GM12878 (cell line): ENCODE results near the gene PTPRQ. TPM values are rescaled to one million over a fixed set of nuclear protein-coding genes. Genes with fewer than 3 reads are reported as not detected.

ENCODE experiments used
- ATAC-seq: fragments of 200-7000 bp; cut with Tn5 transposase; 3 replicates; pipeline ENCODE4 v1.9.1; 2020; ENCODE audit warnings: mild to moderate bottlenecking, moderate library complexity
- BruUV-seq: library from RNA; stranded (reverse); fragments of 400-500 nt; replicated peaks from 2 replicates; lab custom pipeline; 2021; lab: Mats Ljungman, UMichigan
- CTCF ChIA-PET: fragments of 300-600 bp; sonication (Branson Sonifier 250); formaldehyde crosslinking; extraction: SDS; loops from one replicate; lab custom pipeline; 2021; ENCODE audit warnings: inconsistent platforms; lab: Yijun Ruan, JAX
- POLR2A ChIA-PET: fragments of 350-600 bp; formaldehyde crosslinking; extraction: SDS; loops from one replicate; lab custom pipeline; 2021; ENCODE audit warnings: inconsistent platforms; lab: Charles Lee
- RAD21 ChIA-PET: fragments of 300-600 bp; sonication (Branson Sonifier 250); formaldehyde crosslinking; loops from one replicate; lab custom pipeline; 2023; ENCODE audit warnings: antibody characterized with exemption; ENCODE audit not compliant: unreplicated experiment; lab: Charles Lee
- SMC1A ChIA-PET: fragments of 300-600 bp; sonication (Branson Sonifier 250); formaldehyde crosslinking; loops from one replicate; lab custom pipeline; 2023; ENCODE audit not compliant: unreplicated experiment, uncharacterized antibody; lab: Charles Lee
- DNase-seq: peaks from one replicate; pipeline ENCODE4 v3.0.0-alpha.2; 2011; ENCODE audit warnings: low read depth, low spot score
- FAIRE-seq: peaks from 3 replicates; lab custom pipeline; 2011; peaks lifted over from hg19 to GRCh38; lab: Jason Lieb, UNC
- H2AFZ ChIP-seq: 2 replicates; pipeline ENCODE4 v1.6.0; 2011; ENCODE audit warnings: low read depth, low read length, control low read depth; ENCODE audit not compliant: control insufficient read depth
- H3K27ac ChIP-seq: 2 replicates; pipeline ENCODE4 v1.5.1; 2011; ENCODE audit warnings: control low read depth; ENCODE audit not compliant: control insufficient read depth, insufficient read depth
- H3K27me3 ChIP-seq, 2 experiments: replicated peaks in 1 of 2; 2 replicates each; pipeline versions ENCODE4 v1.6.0 to v1.6.1; 2011; ENCODE audit warnings: low read length in 1 of 2; ENCODE audit not compliant: control insufficient read depth in 2 of 2, insufficient read depth in 2 of 2
- H3K36me3 ChIP-seq, 2 experiments: 2 replicates each; pipeline ENCODE4 v1.5.1; 2011; ENCODE audit warnings: low read length in 1 of 2; ENCODE audit not compliant: control insufficient read depth in 2 of 2, insufficient read depth in 2 of 2
- H3K4me1 ChIP-seq: 2 replicates; pipeline ENCODE4 v1.6.1; 2011; ENCODE audit warnings: mild to moderate bottlenecking, low read length, moderate library complexity, mixed read lengths; ENCODE audit not compliant: control insufficient read depth, insufficient read depth
- H3K4me2 ChIP-seq: 2 replicates; pipeline ENCODE4 v1.6.0; 2011; ENCODE audit warnings: control low read depth; ENCODE audit not compliant: control insufficient read depth, insufficient read depth
- H3K4me3 ChIP-seq: fragments of 200-600 bp; sonication (generic); 2 replicates; pipeline ENCODE4 v1.5.1; 2016
- H3K79me2 ChIP-seq: 2 replicates; pipeline ENCODE4 v1.6.0; 2011; ENCODE audit warnings: low read length; ENCODE audit not compliant: control insufficient read depth, insufficient read depth
- H3K9ac ChIP-seq: 2 replicates; pipeline ENCODE4 v1.8.0; 2011; ENCODE audit warnings: low read length, control low read depth, mixed read lengths; ENCODE audit not compliant: control insufficient read depth, insufficient read depth
- H3K9me3 ChIP-seq: replicated peaks from 3 replicates; pipeline ENCODE4 v1.5.1; 2011; ENCODE audit warnings: mild to moderate bottlenecking, low read length; ENCODE audit not compliant: control insufficient read depth, insufficient read depth
- H4K20me1 ChIP-seq: 2 replicates; pipeline ENCODE4 v1.6.0; 2011; ENCODE audit not compliant: control insufficient read depth, insufficient read depth
- CREB1 ChIP-seq: IDR thresholded peaks from 2 replicates; pipeline ENCODE4 v1.6.1; 2012; ENCODE audit warnings: low read depth, mild to moderate bottlenecking, inconsistent platforms
- EGR1 ChIP-seq, 2 experiments: IDR thresholded peaks; 1 replicate in 1 of 2; 2 replicates in 1 of 2; pipeline ENCODE4 v1.6.1; 2011 to 2012; ENCODE audit warnings: low read depth in 2 of 2, low read length in 2 of 2, borderline replicate concordance in 1 of 2, mild to moderate bottlenecking in 1 of 2, moderate library complexity in 1 of 2
- HDAC6 ChIP-seq: fragments of 200-600 bp; sonication (generic); IDR thresholded peaks from one replicate; pipeline ENCODE4 v1.8.0; 2017; ENCODE audit warnings: antibody characterized with exemption; ENCODE audit not compliant: unreplicated experiment
- JUNB ChIP-seq: IDR thresholded peaks from 2 replicates; pipeline ENCODE4 v1.6.1; 2016; ENCODE audit warnings: antibody characterized with exemption, mild to moderate bottlenecking
- NFYB ChIP-seq: IDR thresholded peaks from 2 replicates; pipeline ENCODE4 v1.6.1; 2011; ENCODE audit warnings: low read depth, mild to moderate bottlenecking, low read length, improper control_type of control experiment, moderate library complexity; ENCODE audit not compliant: insufficient read depth
- RAD21 ChIP-seq: IDR thresholded peaks from 2 replicates; pipeline ENCODE4 v1.6.1; 2011; ENCODE audit warnings: mild to moderate bottlenecking, low read depth, low read length, moderate library complexity; ENCODE audit not compliant: insufficient read depth
- RB1 ChIP-seq: fragments of 450-650 bp; formaldehyde crosslinking; IDR thresholded peaks from 2 replicates; pipeline ENCODE4 v1.6.1; 2017; ENCODE audit warnings: mild to moderate bottlenecking, borderline replicate concordance
- SMAD5 ChIP-seq: IDR thresholded peaks from 2 replicates; pipeline ENCODE4 v1.6.1; 2016; ENCODE audit warnings: antibody characterized with exemption, low read depth
- SMARCA5 ChIP-seq: fragments of 450-650 bp; IDR thresholded peaks from 2 replicates; pipeline ENCODE4 v1.6.1; 2017; ENCODE audit warnings: mild to moderate bottlenecking
- STAT1 ChIP-seq: fragments of 450-650 bp; conservative IDR thresholded peaks from 2 replicates; pipeline ENCODE4 v1.6.1; 2014; ENCODE audit warnings: antibody characterized with exemption, mild to moderate bottlenecking
- WGBS: methylation state at CpG from one replicate; pipeline ENCODE4 v1.1.6; 2016; ENCODE audit warnings: low lambda C conversion rate; ENCODE audit not compliant: insufficient replicate concordance, insufficient coverage; ENCODE audit errors: missing lambda C conversion rate; 5-methylcytosine and 5-hydroxymethylcytosine counted together
- in situ Hi-C: fragments of 300-500 bp; cut with MboI; formaldehyde crosslinking; loops from 9 replicates; pipeline ENCODE4 v1.14.3; 2018; ENCODE audit warnings: mixed read lengths
- intact Hi-C: fragments of 100-400 bp; cut with micrococcal nuclease; formaldehyde crosslinking; loops from one replicate; pipeline ENCODE4 v1.14.2; 2022; ENCODE audit not compliant: unreplicated experiment
- polyA plus RNA-seq, 11 experiments: library from polyadenylated mRNA; depleted of rRNA in 4 of 11; unstranded in 6 of 11; stranded (reverse) in 5 of 11; fragments of >200 nt; fragmentation: Nextera tagmentation in 4 of 11; fragmentation: Illumina TruSeq in 1 of 11; extraction: Ambion mirVana in 4 of 11; extraction: Trizol in 1 of 11; gene quantifications; 1 replicate in 1 of 11; 2 replicates in 10 of 11; pipeline versions ENCODE4 v1.2.1 to v1.2.3, GENCODE V29; 2011 to 2016; ENCODE audit warnings: inconsistent platforms in 2 of 11, missing spikeins in 2 of 11, low read depth in 1 of 11
- total RNA-seq, 4 experiments: library from RNA; depleted of rRNA in 3 of 4; stranded (reverse); fragments of >200 nt in 3 of 4; fragmentation: Illumina TruSeq in 1 of 4; extraction: Trizol in 1 of 4; gene quantifications; 2 replicates each; pipeline versions ENCODE4 v1.2.1 to v1.2.3, GENCODE V29; 2013 to 2021
- TF ChIP-seq, protein P1 (sequence below): fragments of 450-650 bp; IDR thresholded peaks from 2 replicates; pipeline ENCODE4 v1.6.1; 2017; ENCODE audit warnings: mild to moderate bottlenecking, moderate library complexity

PTPRQ gene
- total and polyA plus RNA-seq, 10 of the 15 experiments (the other 5 are each of a cell fraction or from before 2014, with no cell fraction given): 0.01 TPM; not detected in 9

DNA sequence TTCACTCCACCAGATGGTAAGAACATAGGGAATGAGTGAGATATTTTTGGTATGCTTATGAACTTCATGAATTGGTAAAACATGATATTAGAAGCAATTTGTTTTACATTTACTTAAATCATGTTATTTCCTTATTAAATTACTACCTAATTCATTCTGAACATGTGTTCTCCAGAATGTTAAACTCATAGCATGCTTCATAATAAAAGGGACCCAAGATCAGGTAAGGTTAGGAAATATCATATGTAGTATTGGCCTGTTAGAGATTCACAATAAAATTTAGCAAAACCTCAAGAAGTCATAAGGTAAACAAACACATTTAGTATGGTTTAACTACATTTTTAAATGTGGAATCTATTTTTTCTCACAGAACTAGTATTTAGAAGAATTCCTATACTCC is 28.2 kb downstream of the PTPRQ start:
- in situ Hi-C loops: loop anchor here (10.0 kb wide), 1 partner anchor 293 kb away; no protein-coding TSS in a partner anchor
- ATAC-seq: no peak
- intact Hi-C loops: loop anchor here (2.0 to 5.0 kb wide), 3 partner anchors 240 to 657 kb away; no protein-coding TSS in a partner anchor
- Histone ChIP-seq H3K9me3 (no peaks in the 10 kb centered on the region), H3K9ac (no peak overlapping the region), H3K4me3 (no peak overlapping the region), H2AFZ (no peak overlapping the region), H3K36me3 (no peaks in the 10 kb centered on the region), H3K4me2 (no peak overlapping the region), H4K20me1 (no peaks in the 10 kb centered on the region), H3K27me3 (no peaks in the 10 kb centered on the region)
- ChIA-PET RAD21 (no interaction called here), CTCF (interaction anchor here (2.1 to 2.6 kb wide), 2 partner anchors 238 to 474 kb away, joined by 5 to 9 read pairs; no protein-coding TSS in a partner anchor)
- TF ChIP-seq JUNB (no peak), STAT1 (no peak), EGR1 (IDR thresholded peaks at IDR 0.05; ENCODE audit: borderline replicate concordance in 1 of 2, low read depth in 2 of 2, low read length in 2 of 2) (no peak), CREB1 (no peak)
- TF ChIP-seq, all 136 proteins: peak for 0
- DNase-seq (no peak), FAIRE-seq (no peak)
- ChIA-PET POLR2A (no interaction called here), SMC1A (interaction anchor here (0.6 kb wide), 1 partner anchor 286 kb away, joined by 3 read pairs; no protein-coding TSS in a partner anchor)
- Histone ChIP-seq H3K4me1 (no peaks in the 10 kb centered on the region), H3K27ac (no peak overlapping the region), H3K79me2 (no peaks in the 10 kb centered on the region)
- no TSS peak for BruUV-seq

DNA sequence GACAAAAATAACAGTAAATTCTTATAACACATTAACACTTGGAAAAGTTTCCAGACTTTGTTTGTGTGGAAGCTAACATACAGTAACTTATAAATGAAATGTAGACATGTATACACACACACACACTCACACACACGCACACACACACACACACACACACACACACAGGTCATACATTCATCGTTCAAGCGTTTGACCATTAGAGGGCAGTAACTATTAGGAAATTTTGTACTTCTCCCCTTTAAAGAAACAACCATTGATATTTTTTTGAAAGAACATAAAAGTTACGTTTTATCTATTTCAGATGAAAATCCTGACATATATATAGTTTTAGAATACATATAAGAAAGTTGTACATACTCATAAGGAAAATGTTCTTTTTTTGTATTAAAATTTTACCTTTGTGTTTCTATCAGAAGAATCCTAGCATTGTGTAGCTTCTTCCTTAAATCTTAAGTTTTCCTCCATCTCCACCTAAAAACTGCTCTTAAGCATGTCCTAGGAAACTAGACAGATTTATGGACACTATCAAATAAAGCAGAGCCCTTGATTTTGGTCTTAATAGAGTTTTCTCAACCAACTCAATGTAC is 29.0 kb downstream of the PTPRQ start:
- FAIRE-seq (peak; percentile 61), ATAC-seq (peak; percentile 86), DNase-seq (peak; percentile 3)
- Histone ChIP-seq H3K27me3 (no peaks in the 10 kb centered on the region), H3K9ac (no peak overlapping the region), H3K36me3 (no peaks in the 10 kb centered on the region), H3K4me2 (no peak overlapping the region), H3K9me3 (no peaks in the 10 kb centered on the region), H3K4me1 (no peaks in the 10 kb centered on the region), H3K4me3 (no peak overlapping the region), H4K20me1 (no peaks in the 10 kb centered on the region), H3K79me2 (no peaks in the 10 kb centered on the region), H2AFZ (no peak overlapping the region), H3K27ac (no peak overlapping the region)
- SMC1A ChIA-PET: interaction anchor here (0.6 to 1.2 kb wide), 2 partner anchors 285 to 290 kb away, joined by 3 to 5 read pairs; no protein-coding TSS in a partner anchor
- BruUV-seq: no TSS peak
- intact Hi-C loops: loop anchor here (1.0 to 5.0 kb wide), 4 partner anchors 239 to 656 kb away; no protein-coding TSS in a partner anchor
- WGBS: 2% methylated on average over 4 of the region's 4 CpGs
- POLR2A ChIA-PET: no interaction called here
- CTCF ChIA-PET: interaction anchor here (0.8 to 2.6 kb wide), 10 partner anchors 15 to 656 kb away, joined by 3 to 10 read pairs (median 4); no protein-coding TSS in a partner anchor
- RAD21 ChIA-PET: interaction anchor here (0.6 to 1.1 kb wide), 3 partner anchors 288 to 471 kb away, joined by 3 to 4 read pairs (median 3); no protein-coding TSS in a partner anchor
- in situ Hi-C loops: loop anchor here (10.0 kb wide), 1 partner anchor 292 kb away; no protein-coding TSS in a partner anchor
- TF ChIP-seq SMARCA5: no peak
- TF ChIP-seq HDAC6: no peak
- TF ChIP-seq RB1: peak; percentile 38; the same call in 1 of the 2 replicates
- no peak for TF ChIP-seq NFYB
- TF ChIP-seq, protein P1, sequence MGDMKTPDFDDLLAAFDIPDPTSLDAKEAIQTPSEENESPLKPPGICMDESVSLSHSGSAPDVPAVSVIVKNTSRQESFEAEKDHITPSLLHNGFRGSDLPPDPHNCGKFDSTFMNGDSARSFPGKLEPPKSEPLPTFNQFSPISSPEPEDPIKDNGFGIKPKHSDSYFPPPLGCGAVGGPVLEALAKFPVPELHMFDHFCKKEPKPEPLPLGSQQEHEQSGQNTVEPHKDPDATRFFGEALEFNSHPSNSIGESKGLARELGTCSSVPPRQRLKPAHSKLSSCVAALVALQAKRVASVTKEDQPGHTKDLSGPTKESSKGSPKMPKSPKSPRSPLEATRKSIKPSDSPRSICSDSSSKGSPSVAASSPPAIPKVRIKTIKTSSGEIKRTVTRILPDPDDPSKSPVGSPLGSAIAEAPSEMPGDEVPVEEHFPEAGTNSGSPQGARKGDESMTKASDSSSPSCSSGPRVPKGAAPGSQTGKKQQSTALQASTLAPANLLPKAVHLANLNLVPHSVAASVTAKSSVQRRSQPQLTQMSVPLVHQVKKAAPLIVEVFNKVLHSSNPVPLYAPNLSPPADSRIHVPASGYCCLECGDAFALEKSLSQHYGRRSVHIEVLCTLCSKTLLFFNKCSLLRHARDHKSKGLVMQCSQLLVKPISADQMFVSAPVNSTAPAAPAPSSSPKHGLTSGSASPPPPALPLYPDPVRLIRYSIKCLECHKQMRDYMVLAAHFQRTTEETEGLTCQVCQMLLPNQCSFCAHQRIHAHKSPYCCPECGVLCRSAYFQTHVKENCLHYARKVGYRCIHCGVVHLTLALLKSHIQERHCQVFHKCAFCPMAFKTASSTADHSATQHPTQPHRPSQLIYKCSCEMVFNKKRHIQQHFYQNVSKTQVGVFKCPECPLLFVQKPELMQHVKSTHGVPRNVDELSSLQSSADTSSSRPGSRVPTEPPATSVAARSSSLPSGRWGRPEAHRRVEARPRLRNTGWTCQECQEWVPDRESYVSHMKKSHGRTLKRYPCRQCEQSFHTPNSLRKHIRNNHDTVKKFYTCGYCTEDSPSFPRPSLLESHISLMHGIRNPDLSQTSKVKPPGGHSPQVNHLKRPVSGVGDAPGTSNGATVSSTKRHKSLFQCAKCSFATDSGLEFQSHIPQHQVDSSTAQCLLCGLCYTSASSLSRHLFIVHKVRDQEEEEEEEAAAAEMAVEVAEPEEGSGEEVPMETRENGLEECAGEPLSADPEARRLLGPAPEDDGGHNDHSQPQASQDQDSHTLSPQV: no peak
- no peak for TF ChIP-seq SMAD5
- TF ChIP-seq RAD21: peak; percentile 74
